CD8-positive, alpha-beta memory T cell (primary cell): ENCODE data around the gene KRTAP12-2. TPM values are rescaled to one million over a fixed set of nuclear protein-coding genes. Genes with fewer than 3 reads are reported as not detected.
"Not testable (repeated sequence)": the region's sequence is repeated elsewhere in the genome, so short reads cannot be mapped to it uniquely, and the experiment has no call there.

Source experiments
- CTCF ChIA-PET: fragments of 350-600 bp; sonication (Branson Sonifier 250); formaldehyde crosslinking; loops from one replicate; lab custom pipeline; 2021; ENCODE audit warnings: antibody characterized with exemption; lab: Charles Lee
- POLR2A ChIA-PET: fragments of 350-600 bp; sonication (Branson Sonifier 250); formaldehyde crosslinking; loops from one replicate; lab custom pipeline; 2021; ENCODE audit warnings: antibody characterized with exemption; lab: Charles Lee
- DNase-seq, 5 donors: peaks; one replicate each; pipeline versions ENCODE4 v3.0.0 to v3.0.0-alpha.2; 2020 to 2022; ENCODE audit warnings: mixed read lengths in 1 of 5
- H3K27ac ChIP-seq: one replicate; pipeline ENCODE4 v1.7.0; 2013; ENCODE audit warnings: low read depth, mild to moderate bottlenecking, low read length, moderate library complexity
- H3K27me3 ChIP-seq: 2 replicates; pipeline ENCODE4 v1.7.0; 2013; ENCODE audit warnings: low read length, mild to moderate bottlenecking; ENCODE audit not compliant: insufficient read depth, poor library complexity, severe bottlenecking
- H3K36me3 ChIP-seq: 2 replicates; pipeline ENCODE4 v1.7.0; 2013; ENCODE audit warnings: mild to moderate bottlenecking, low read length, moderate library complexity; ENCODE audit not compliant: insufficient read depth
- H3K4me1 ChIP-seq: 2 replicates; pipeline ENCODE4 v1.7.0; 2013; ENCODE audit warnings: mild to moderate bottlenecking, low read length, moderate library complexity; ENCODE audit not compliant: insufficient read depth
- H3K4me3 ChIP-seq: 2 replicates; pipeline ENCODE4 v1.7.0; 2013; ENCODE audit warnings: mild to moderate bottlenecking, low read length
- H3K9me3 ChIP-seq: 2 replicates; pipeline ENCODE4 v1.7.0; 2013; ENCODE audit warnings: mild to moderate bottlenecking, low read length
- H3K27ac Mint-ChIP-seq, 8 donors: one replicate each; pipeline ENCODE4 v1.8.0; 2020 to 2021; ENCODE audit warnings: mixed read lengths in 8 of 8, mild to moderate bottlenecking in 6 of 8, inconsistent platforms in 3 of 8, moderate library complexity in 3 of 8
- H3K27me3 Mint-ChIP-seq, 2 donors: one replicate each; pipeline ENCODE4 v1.8.0; 2020 to 2021; ENCODE audit warnings: mixed read lengths in 2 of 2, mild to moderate bottlenecking in 1 of 2, moderate library complexity in 1 of 2
- H3K36me3 Mint-ChIP-seq, 3 donors: one replicate each; pipeline ENCODE4 v1.8.0; 2020 to 2021; ENCODE audit warnings: mixed read lengths in 3 of 3, inconsistent platforms in 1 of 3, mild to moderate bottlenecking in 1 of 3
- H3K4me1 Mint-ChIP-seq, 3 donors: one replicate each; pipeline ENCODE4 v1.8.0; 2020 to 2021; ENCODE audit warnings: mixed read lengths in 3 of 3, inconsistent platforms in 1 of 3, mild to moderate bottlenecking in 1 of 3
- H3K4me3 Mint-ChIP-seq, 7 donors: one replicate each; pipeline ENCODE4 v1.8.0; 2020 to 2021; ENCODE audit warnings: mixed read lengths in 7 of 7, mild to moderate bottlenecking in 6 of 7, moderate library complexity in 4 of 7, inconsistent platforms in 2 of 7
- H3K9me3 Mint-ChIP-seq, 5 donors: one replicate each; pipeline ENCODE4 v1.8.0; 2020 to 2022; ENCODE audit warnings: mixed read lengths in 5 of 5, mild to moderate bottlenecking in 3 of 5, moderate library complexity in 2 of 5, inconsistent platforms in 1 of 5
- polyA plus RNA-seq: library from polyadenylated mRNA; unstranded; fragments of 300-500 nt; fragmentation: Illumina TruSeq; gene quantifications from one replicate; pipeline ENCODE4 v1.2.3, GENCODE V29; 2021
- total RNA-seq, 2 experiments: library from RNA; stranded (reverse); gene quantifications; one replicate each; pipeline ENCODE4 v1.2.3, GENCODE V29; 2021

KRTAP12-2 gene
- total and polyA plus RNA-seq, 3 experiments from 2014 or later = not detected

DNA sequence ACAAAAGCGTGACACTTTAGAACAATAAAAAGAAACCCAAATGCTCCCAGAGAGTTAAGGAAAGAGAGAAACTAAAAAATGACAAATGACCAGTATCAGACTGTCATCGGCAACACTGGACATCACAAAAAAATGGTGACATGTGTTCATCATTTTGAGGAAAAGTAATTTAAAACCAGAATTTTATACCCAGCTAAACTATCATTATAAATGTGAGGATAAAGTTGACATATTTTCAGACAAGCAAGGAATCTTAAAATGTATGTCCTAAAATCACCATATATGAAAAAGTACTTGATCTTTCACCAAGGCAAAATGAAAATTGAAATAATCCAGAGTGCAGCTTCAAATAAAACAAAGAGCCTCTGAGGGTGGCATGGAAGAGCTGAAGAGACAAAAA is 21.8 kb downstream of the KRTAP12-2 start:
- DNase-seq = no peak
- Mint-ChIP-seq H3K9me3 (peaks cover 22 to 38% (median 32%) of the 10 kb centered on the region in 5 donors), H3K4me1 (peaks cover 0 to 6% (median 5%) of the 10 kb centered on the region in 3 donors), H3K27me3 (peaks cover 2 to 15% of the 10 kb centered on the region in 2 donors), H3K27ac (peak overlapping the region in 1 of 8 donors; percentile 9), H3K36me3 (peaks cover 1 to 29% (median 5%) of the 10 kb centered on the region in 3 donors), H3K4me3 (no peak overlapping the region)
- Histone ChIP-seq H3K9me3 (no peaks in the 10 kb centered on the region), H3K4me3 (no peak overlapping the region), H3K4me1 (no peaks in the 10 kb centered on the region), H3K27ac (no peak overlapping the region), H3K36me3 (no peaks in the 10 kb centered on the region), H3K27me3 (no peaks in the 10 kb centered on the region)
- ChIA-PET CTCF (interaction anchor here (0.8 kb wide), 1 partner anchor 15 kb away, joined by 3 read pairs; no protein-coding TSS in a partner anchor), POLR2A (interaction anchor here (1.1 kb wide), 1 partner anchor 12 kb away, joined by 3 read pairs; the partner anchor contains the start of gene KRTAP12-3)

DNA sequence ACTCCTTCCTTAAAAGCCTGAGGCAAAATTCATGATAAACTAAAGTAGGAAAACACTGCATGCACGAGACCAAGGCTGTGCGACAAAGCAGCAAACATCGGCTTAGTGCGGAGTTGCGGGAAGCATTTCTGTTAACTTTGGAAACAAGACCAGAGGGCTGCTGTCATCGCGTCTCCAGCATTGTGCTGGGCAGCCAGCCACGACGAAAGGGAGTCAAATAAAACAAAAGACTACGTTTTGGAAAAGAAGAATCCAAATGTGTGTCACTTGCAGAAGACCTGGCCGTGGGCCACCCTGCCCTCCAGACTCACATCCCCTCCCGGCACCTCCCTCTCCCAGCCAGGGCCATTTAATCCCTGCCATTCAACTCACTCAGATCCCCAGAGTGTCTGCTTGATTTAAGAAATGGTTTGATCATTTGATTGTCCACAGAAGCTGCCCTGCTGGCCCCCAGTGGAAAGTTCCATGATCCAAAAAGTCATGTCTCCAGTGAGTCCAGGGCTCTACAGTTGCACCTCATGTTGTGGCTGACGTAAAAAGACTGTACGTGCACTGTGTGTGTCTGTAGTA is 22.9 kb downstream of the KRTAP12-2 start:
- Histone ChIP-seq H3K4me3 (no peak overlapping the region), H3K27me3 (no peaks in the 10 kb centered on the region), H3K27ac (no peak overlapping the region), H3K36me3 (no peaks in the 10 kb centered on the region), H3K4me1 (no peaks in the 10 kb centered on the region), H3K9me3 (no peaks in the 10 kb centered on the region)
- ChIA-PET CTCF (no interaction called here), POLR2A (interaction anchor here (1.1 kb wide), 1 partner anchor 14 kb away, joined by 3 read pairs; the partner anchor contains the start of gene KRTAP12-3)
- H3K27ac Mint-ChIP-seq = no peak overlapping the region
- H3K9me3 Mint-ChIP-seq = peaks cover 24 to 38% (median 32%) of the 10 kb centered on the region in 5 donors
- H3K4me3 Mint-ChIP-seq = no peak overlapping the region
- peaks cover 2 to 17% of the 10 kb centered on the region in 2 donors for H3K27me3 Mint-ChIP-seq
- peaks cover 0 to 6% (median 5%) of the 10 kb centered on the region in 3 donors for H3K4me1 Mint-ChIP-seq
- DNase-seq = no peak
- H3K36me3 Mint-ChIP-seq = peaks cover 1 to 31% (median 5%) of the 10 kb centered on the region in 3 donors

DNA sequence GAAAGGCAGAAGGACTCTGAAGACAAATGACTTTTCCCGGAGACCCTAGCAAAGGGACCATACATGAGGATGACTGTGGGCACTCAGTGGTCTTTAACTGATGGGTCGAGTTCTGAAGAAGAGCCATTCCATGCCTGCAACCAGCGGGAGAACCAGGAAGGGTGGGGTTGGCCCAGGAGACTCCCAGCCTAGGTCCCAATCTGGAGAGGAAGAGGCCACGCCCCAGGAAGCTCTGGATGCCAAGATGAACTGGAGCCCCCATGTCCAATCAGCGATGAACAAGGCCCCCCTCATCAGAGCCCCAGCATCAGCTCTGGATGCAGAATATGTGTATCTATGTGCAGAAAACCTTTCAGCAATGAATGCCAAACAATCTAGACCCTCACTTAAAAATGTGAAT is 26.0 kb downstream of the KRTAP12-2 start:
- Mint-ChIP-seq H3K4me3 (no peak overlapping the region), H3K4me1 (no peaks in the 10 kb centered on the region), H3K9me3 (peaks cover 24 to 34% (median 32%) of the 10 kb centered on the region in 5 donors), H3K36me3 (peaks cover 1 to 31% (median 5%) of the 10 kb centered on the region in 3 donors), H3K27me3 (peaks cover 2 to 17% of the 10 kb centered on the region in 2 donors), H3K27ac (no peak overlapping the region)
- Histone ChIP-seq H3K36me3 (no peaks in the 10 kb centered on the region), H3K9me3 (no peaks in the 10 kb centered on the region), H3K4me1 (no peaks in the 10 kb centered on the region), H3K27me3 (no peaks in the 10 kb centered on the region), H3K27ac (no peak overlapping the region), H3K4me3 (no peak overlapping the region)
- DNase-seq = no peak
- POLR2A ChIA-PET = no interaction called here
- CTCF ChIA-PET = no interaction called here

DNA sequence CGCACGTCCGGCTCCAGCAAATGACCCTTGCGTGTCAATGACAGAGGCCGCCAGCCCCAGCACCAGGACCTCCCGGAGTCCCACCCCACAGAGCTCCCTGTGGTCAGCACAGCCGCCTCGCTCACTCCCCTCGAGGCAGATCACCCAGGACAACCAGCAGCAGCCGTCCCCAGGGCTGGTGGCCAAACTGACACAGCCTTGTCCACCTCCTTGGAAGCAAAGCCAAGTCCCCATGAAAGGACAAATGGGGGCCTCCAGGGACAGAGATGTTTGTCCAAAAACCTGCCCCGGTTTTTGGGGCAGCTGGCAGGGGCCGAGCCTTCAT is 27.4 kb downstream of the KRTAP12-2 start:
- ChIA-PET POLR2A (no interaction called here), CTCF (no interaction called here)
- Mint-ChIP-seq H3K27ac (no peak overlapping the region), H3K4me3 (no peak overlapping the region), H3K36me3 (peaks cover 0 to 24% (median 1%) of the 10 kb centered on the region in 3 donors), H3K27me3 (peaks cover 2 to 17% of the 10 kb centered on the region in 2 donors), H3K4me1 (no peaks in the 10 kb centered on the region), H3K9me3 (peaks cover 15 to 23% (median 21%) of the 10 kb centered on the region in 5 donors)
- no peaks in the 10 kb centered on the region for H3K27me3 ChIP-seq
- no peak overlapping the region for H3K27ac ChIP-seq
- DNase-seq = no peak
- no peaks in the 10 kb centered on the region for H3K4me1 ChIP-seq
- no peaks in the 10 kb centered on the region for H3K9me3 ChIP-seq
- H3K4me3 ChIP-seq = no peak overlapping the region
- no peaks in the 10 kb centered on the region for H3K36me3 ChIP-seq

DNA sequence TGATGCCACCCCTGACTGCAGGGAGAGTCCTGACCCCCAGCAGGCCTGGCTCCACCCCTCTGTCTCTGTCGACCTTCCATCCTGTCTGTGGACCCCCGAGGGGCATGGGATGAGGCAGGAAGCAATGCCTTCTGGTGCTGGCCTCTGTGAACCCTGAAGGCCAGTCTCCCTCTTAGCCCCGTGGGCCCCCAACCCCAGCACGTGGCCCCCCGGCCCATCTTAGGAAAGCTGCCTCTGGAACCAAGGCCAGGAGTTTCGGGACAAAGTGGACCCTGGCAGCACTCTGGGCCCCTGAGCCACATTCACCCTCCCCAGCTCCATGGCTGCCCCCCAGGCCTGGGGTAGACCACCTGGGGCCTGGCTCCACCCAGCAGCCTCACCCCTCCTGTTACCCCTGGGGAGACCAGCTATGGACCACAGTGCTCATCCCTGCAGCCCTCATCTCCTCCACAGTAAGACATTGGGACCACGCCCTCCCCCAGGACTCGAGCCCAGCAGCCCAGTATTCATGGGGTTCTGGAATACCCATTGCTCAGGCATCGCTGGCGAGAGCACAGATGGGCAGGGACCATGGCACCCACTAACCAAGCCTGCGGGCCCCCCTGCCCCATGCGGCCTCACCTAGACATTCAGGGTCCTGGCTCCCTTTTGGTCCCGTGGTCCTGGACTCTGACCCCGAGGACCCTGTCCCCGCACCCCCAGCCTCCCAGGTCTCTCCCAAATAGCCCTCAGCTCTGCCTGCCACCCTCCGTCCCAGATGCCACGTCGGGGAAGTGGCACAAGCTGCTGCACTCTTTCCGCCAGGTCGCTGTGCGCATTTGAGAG is 28.0 kb downstream of the KRTAP12-2 start:
- POLR2A ChIA-PET = not testable (repeated sequence)

DNA sequence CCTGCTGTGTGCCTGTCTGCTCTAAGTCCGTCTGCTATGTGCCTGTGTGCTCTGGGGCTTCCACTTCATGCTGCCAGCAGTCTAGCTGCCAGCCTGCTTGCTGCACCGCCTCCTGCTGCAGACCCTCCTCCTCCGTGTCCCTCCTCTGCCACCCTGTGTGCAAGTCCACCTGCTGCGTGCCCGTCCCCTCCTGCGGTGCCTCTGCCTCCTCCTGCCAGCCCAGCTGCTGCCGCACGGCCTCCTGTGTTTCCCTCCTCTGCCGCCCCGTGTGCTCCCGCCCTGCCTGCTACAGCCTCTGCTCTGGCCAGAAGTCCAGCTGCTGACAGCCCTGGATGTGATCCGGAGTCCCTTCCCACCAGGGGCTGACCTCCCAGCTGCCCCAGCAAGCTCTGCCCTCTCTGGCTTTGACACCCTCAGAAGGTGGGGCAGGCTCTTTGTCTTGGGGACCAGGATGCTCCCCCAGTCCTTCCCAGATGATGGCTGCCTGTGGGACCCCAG is 28.8 kb downstream of the KRTAP12-2 start:
- H3K4me3 Mint-ChIP-seq, H3K27ac ChIP-seq, H3K4me1 ChIP-seq, H3K36me3 ChIP-seq, H3K4me3 ChIP-seq, DNase-seq, H3K9me3 ChIP-seq, H3K27me3 ChIP-seq, POLR2A ChIA-PET, H3K4me1 Mint-ChIP-seq: not testable (repeated sequence)
- peak overlapping the region in 2 of 8 donors; percentile 72 to 90 for H3K27ac Mint-ChIP-seq
- CTCF ChIA-PET = interaction anchor here (1.5 kb wide), 1 partner anchor 18 kb away, joined by 3 read pairs; no protein-coding TSS in a partner anchor
- H3K27me3 Mint-ChIP-seq = peaks cover 2 to 17% of the 10 kb centered on the region in 2 donors
- H3K9me3 Mint-ChIP-seq = peaks cover 7 to 16% (median 16%) of the 10 kb centered on the region in 5 donors
- peaks cover 0 to 18% (median 0%) of the 10 kb centered on the region in 3 donors for H3K36me3 Mint-ChIP-seq

More for the DNA sequence above, 28.0 kb downstream of the KRTAP12-2 start:
- not testable (repeated sequence) for H3K9me3 ChIP-seq, H3K27ac Mint-ChIP-seq, H3K4me3 Mint-ChIP-seq, H3K27ac ChIP-seq, H3K4me3 ChIP-seq, H3K4me1 ChIP-seq, DNase-seq, H3K4me1 Mint-ChIP-seq, H3K27me3 ChIP-seq, H3K36me3 ChIP-seq
- CTCF ChIA-PET = interaction anchor here (1.5 kb wide), 1 partner anchor 19 kb away, joined by 3 read pairs; no protein-coding TSS in a partner anchor
- Mint-ChIP-seq H3K27me3 (peaks cover 2 to 17% of the 10 kb centered on the region in 2 donors), H3K9me3 (peaks cover 10 to 17% (median 16%) of the 10 kb centered on the region in 5 donors), H3K36me3 (peaks cover 0 to 20% (median 1%) of the 10 kb centered on the region in 3 donors)

DNA sequence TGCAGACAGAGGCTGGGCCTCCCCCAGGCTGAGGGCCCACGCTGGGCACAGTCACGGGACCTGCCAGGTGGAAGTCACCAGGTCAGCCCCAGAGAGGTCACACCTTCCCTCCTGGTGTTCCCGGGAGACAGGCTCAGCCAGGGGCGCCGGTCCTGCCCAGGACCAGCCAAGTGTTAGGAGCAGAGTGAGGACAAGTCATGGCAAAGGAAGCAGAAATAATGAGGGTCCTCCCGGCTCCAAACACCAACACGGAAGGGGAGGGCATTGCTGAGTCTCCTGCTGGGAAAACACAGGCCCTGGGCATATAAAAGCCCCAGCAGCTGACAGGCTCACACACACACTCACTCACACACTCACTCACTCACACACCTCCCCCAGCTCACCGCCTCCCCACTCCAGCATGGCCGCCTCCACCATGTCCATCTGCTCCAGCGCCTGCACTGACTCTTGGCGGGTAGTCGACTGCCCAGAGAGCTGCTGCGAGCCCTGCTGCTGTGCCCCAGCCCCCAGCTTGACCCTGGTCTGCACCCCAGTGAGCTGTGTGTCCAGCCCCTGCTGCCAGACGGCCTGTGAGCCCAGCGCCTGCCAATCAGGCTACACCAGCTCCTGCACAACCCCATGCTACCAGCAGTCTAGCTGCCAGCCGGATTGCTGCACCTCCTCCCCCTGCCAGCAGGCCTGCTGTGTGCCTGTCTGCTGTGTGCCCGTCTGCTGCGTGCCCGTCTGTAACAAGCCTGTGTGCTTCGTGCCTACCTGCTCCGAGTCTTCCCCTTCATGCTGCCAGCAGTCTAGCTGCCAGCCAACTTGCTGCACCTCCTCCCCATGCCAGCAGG is 29.5 kb downstream of the KRTAP12-2 start, which contains the start of gene KRTAP10-10:
Gene KRTAP10-10, plus strand, starts transcription at position 339 of the 833 bp plus-strand sequence. Its CDS starts 62 bp downstream, at position 401.
- H3K27me3 Mint-ChIP-seq = peaks cover 2 to 17% of the 10 kb centered on the region in 2 donors

More for the DNA sequence above, 29.5 kb downstream of the KRTAP12-2 start, which contains the start of gene KRTAP10-10:
- Histone ChIP-seq H3K27me3 (no peaks in the 10 kb centered on the region), H3K9me3 (no peaks in the 10 kb centered on the region), H3K4me3 (no peak within 1 kb of the TSS), H3K27ac (no peak within 1 kb of the TSS), H3K36me3 (no peaks in the 10 kb centered on the region), H3K4me1 (no peaks in the 10 kb centered on the region)
- H3K9me3 Mint-ChIP-seq = peaks cover 11 to 20% (median 18%) of the 10 kb centered on the region in 5 donors
- H3K27ac Mint-ChIP-seq = peak within 1 kb of the TSS in 2 of 8 donors; percentile 72 to 90
- no peaks in the 10 kb centered on the region for H3K4me1 Mint-ChIP-seq
- peaks cover 0 to 19% (median 0%) of the 10 kb centered on the region in 3 donors for H3K36me3 Mint-ChIP-seq
- ChIA-PET CTCF (interaction anchor here (1.5 kb wide), 1 partner anchor 18 kb away, joined by 3 read pairs; no protein-coding TSS in a partner anchor), POLR2A (no interaction called here)
- no peak for DNase-seq
- H3K4me3 Mint-ChIP-seq = no peak within 1 kb of the TSS
